Measurements from ENCODE around the gene SORCS1. TPM values are rescaled to one million over a fixed set of nuclear protein-coding genes. Genes with fewer than 3 reads are reported as not detected.

Gene SORCS1
- total and polyA plus RNA-seq, 12 donors: 0.18 to 11.1 (median 1.1) TPM

DNA sequence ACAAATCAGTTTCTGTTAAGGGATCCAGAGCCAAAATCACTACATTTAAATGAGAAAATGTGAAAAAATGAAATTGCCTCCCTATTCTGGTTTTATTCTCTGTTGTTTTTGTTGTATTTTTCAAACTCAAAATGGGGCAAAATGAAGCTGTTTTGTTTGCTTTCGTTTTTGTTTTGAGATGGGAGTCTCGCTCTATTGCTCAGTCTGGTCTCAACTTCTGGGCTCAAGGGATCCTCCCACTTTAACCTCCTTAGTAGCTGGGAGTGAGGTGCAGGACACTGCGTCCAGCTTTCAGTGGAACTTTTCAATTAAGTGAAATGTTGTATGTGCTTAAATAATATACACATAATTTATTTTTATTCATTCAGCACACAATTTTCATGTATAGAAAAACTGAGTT lies 205.0 kb downstream of the SORCS1 start:
- H3K4me3 ChIP-seq: no peak overlapping the region
- DNase-seq: no peak
- H3K27me3 ChIP-seq: no peaks in the 10 kb centered on the region
- intact Hi-C loops (cut with DNase I): no loop called here
- H3K4me1 ChIP-seq (replicated peaks in 1 of 2): peaks cover 0 to 17% of the 10 kb centered on the region in 2 donors
- WGBS, 4 donors: 55 to 68% (median 57%) methylated on average over 3 of the region's 3 CpGs
- TF ChIP-seq, protein P1, sequence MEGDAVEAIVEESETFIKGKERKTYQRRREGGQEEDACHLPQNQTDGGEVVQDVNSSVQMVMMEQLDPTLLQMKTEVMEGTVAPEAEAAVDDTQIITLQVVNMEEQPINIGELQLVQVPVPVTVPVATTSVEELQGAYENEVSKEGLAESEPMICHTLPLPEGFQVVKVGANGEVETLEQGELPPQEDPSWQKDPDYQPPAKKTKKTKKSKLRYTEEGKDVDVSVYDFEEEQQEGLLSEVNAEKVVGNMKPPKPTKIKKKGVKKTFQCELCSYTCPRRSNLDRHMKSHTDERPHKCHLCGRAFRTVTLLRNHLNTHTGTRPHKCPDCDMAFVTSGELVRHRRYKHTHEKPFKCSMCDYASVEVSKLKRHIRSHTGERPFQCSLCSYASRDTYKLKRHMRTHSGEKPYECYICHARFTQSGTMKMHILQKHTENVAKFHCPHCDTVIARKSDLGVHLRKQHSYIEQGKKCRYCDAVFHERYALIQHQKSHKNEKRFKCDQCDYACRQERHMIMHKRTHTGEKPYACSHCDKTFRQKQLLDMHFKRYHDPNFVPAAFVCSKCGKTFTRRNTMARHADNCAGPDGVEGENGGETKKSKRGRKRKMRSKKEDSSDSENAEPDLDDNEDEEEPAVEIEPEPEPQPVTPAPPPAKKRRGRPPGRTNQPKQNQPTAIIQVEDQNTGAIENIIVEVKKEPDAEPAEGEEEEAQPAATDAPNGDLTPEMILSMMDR (IDR thresholded peaks at IDR 0.05): no peak
- no peak for TF ChIP-seq POLR2A (IDR thresholded peaks at IDR 0.05)
- peak overlapping the region in 2 of 5 donors; percentile 44 to 78 for H3K27ac ChIP-seq
- no peaks in the 10 kb centered on the region for H3K9me3 ChIP-seq (replicated peaks in 1 of 3)
- H3K36me3 ChIP-seq (replicated peaks in 1 of 2): no peaks in the 10 kb centered on the region

DNA sequence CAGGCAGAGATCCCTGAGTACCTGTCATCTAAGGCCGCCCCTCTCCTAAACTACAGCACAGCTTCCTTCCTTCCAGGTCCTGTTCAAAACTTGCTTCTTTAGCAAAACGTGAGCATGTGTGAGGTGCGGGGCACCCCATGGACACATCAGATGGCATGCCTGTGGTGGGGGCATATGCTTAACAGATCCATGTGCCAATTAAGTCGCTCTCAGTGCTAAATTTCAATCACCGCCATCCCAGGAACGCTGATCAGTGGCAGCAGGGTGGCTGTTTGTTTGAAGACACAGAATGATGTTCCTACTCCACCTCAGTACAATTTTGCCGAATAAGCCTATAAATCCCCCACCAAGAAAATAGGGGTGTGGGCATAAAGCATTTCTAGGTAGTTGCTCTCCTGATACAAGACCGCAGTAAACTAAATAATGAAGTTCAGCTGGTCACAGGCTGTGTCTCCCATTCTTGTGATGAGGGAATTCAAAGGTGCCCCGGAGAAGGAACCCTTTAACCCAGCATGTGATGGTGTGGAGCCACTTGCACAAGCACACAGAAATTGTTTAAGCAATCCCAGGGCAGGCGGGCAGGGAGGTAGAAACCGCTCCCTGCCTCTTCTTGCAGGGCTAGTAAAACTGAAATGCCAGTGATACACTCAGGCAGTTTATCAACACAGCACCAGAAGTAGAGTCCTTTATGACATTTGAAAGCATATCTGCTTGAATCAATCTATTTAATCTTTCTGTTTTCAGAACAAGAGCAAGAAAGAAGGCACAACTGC lies 205.7 kb downstream of the SORCS1 start:
- intact Hi-C loops (cut with DNase I): no loop called here
- H3K4me1 ChIP-seq (replicated peaks in 1 of 2): peaks cover 0 to 17% of the 10 kb centered on the region in 2 donors
- no peaks in the 10 kb centered on the region for H3K36me3 ChIP-seq (replicated peaks in 1 of 2)
- H3K9me3 ChIP-seq (replicated peaks in 1 of 3): no peaks in the 10 kb centered on the region
- no peak for TF ChIP-seq POLR2A (IDR thresholded peaks at IDR 0.05)
- TF ChIP-seq, protein P1 (IDR thresholded peaks at IDR 0.05): no peak
- H3K27me3 ChIP-seq: no peaks in the 10 kb centered on the region
- H3K4me3 ChIP-seq: no peak overlapping the region
- WGBS, 4 donors: 64 to 70% (median 67%) methylated on average over 10 to 11 of the region's 11 CpGs
- DNase-seq: peak in 3 of 7 donors; percentile 17 to 34 (median 24)
- H3K27ac ChIP-seq: peak overlapping the region in 4 of 5 donors; percentile 3 to 78 (median 46)

DNA sequence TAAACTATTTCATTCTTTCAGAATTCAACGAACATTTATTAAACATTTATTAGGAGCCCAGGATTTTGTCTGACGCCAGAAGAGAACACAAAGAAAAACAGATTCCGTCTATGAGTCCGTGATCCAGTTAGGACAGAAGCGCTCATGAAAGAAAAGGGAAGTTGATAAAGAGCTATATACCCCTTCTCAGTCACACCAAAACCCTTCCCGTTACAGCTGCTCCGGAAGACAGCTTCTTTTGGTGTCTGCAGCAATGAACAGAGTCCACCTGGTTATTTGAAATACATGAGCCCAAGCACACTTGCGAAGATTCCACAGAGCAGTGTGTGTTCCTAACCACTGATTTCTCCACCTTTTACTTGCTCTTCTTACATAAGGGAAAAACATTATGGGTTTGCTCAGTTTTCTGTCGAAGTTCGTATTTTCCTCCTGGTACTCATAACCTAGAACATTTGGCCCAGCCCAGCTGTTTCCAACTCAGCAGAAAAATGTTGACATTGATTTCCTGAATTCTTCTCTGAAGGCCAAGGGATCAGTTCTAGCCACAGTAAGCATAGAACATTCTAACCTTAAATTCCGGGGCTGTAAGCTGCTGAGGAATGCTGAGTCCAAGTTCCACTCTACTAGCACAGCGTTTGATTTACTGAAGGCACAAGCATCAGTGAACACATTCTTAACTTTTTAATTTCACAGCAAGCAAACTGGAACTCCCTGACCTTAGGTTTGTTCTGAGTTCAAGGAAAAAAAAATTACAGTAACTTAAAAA lies 206.5 kb downstream of the SORCS1 start:
- Histone ChIP-seq H3K4me3 (no peak overlapping the region), H3K36me3 (replicated peaks in 1 of 2) (no peaks in the 10 kb centered on the region), H3K9me3 (replicated peaks in 1 of 3) (no peaks in the 10 kb centered on the region), H3K4me1 (replicated peaks in 1 of 2) (peaks cover 0 to 17% of the 10 kb centered on the region in 2 donors), H3K27me3 (no peaks in the 10 kb centered on the region), H3K27ac (peak overlapping the region in 4 of 5 donors; percentile 3 to 78 (median 46))
- WGBS, 4 donors: 56 to 66% (median 60%) methylated on average over 12 of the region's 12 CpGs
- DNase-seq: peak in 1 of 7 donors; percentile 12
- TF ChIP-seq POLR2A (IDR thresholded peaks at IDR 0.05): no peak
- TF ChIP-seq, protein P1 (IDR thresholded peaks at IDR 0.05): no peak
- intact Hi-C loops (cut with DNase I): no loop called here

DNA sequence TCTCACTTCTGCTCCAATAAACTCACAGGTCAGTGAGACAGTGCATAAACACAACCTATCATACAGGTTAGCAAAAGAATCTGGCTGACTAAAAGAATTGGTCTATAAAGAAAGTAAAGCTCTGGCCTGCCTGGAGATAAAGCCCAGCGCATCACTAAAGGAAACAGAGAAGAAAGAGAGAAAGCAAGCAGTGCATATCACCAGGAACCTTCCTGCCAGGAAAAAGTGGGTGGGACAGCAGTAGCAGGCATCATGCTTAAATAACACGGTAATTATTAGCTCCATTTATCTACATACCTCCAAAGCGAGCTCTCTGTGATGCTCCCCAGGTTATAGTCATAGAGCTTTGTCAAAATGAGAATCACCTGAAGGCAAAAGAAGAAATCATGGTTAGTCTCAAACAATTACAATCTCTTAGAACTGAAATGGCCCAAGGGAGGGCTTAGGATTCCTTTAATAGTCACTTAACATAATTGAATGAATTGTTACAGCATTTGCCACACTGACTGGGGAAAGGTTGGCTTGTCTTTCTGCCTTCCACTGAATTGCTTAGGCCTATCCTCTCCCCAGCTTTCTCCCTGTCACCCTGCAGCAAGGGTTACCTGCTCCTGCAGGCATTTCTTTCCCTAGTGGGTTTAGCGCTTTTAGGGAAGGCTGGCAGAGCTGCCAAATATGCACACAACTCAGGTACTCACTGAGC lies 208.1 kb downstream of the SORCS1 start:
- no peak overlapping the region for H3K27ac ChIP-seq
- intact Hi-C loops (cut with DNase I): no loop called here

More for the DNA sequence above, 208.1 kb downstream of the SORCS1 start:
- TF ChIP-seq, protein P1 (IDR thresholded peaks at IDR 0.05): no peak
- no peak for TF ChIP-seq POLR2A (IDR thresholded peaks at IDR 0.05)
- Histone ChIP-seq H3K9me3 (replicated peaks in 1 of 3) (no peaks in the 10 kb centered on the region), H3K4me3 (no peak overlapping the region), H3K4me1 (replicated peaks in 1 of 2) (peaks cover 0 to 17% of the 10 kb centered on the region in 2 donors), H3K27me3 (no peaks in the 10 kb centered on the region), H3K36me3 (replicated peaks in 1 of 2) (no peaks in the 10 kb centered on the region)
- 78 to 82% (median 80%) methylated on average over 4 of the region's 4 CpGs for WGBS, 4 donors
- no peak for DNase-seq
